Measurements from ENCODE around the gene NUDT10. TPM values are rescaled to one million over a fixed set of nuclear protein-coding genes. Genes with fewer than 3 reads are reported as not detected.
A peak's percentile ranks its signal among the peaks of the same experiment; 100 is the strongest.
"Not testable (repeated sequence)": the region's sequence is repeated elsewhere in the genome, so short reads cannot be mapped to it uniquely, and the experiment has no call there.

The NUDT10 gene
- total RNA-seq, result 0.20 TPM

GRCh38 chrX:51332188-51332942, at the start of gene NUDT10:
TSS of gene NUDT10 (plus strand) at chrX:51332822. CDS start at chrX:51332966, 144 bp downstream.
- ATAC-seq, result peak; percentile 50

DNA sequence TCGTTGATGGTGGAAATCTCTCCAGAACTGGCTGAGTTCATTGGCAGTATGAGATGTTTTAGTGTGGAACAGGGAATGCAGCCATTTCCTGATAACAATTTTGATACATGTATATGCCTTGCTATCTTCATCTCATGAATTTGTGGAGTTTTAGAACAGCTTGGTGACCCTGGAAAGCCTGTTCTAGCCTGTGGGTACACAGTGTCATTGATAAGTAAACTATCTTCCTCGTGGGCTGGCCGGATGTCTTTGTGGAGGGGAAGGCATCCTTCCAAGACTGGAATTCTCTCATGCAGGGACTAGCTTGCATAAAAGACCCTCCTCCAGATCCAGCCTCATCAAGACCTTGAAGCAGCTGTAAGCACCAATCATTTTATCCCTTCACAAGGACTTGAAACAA, 40.2 kb upstream of the NUDT10 start:
- no peak for DNase-seq (ENCODE audit: low spot score)
- no peak for ATAC-seq

More at GRCh38 chrX:51332188-51332942, at the start of gene NUDT10:
- no peak for DNase-seq (ENCODE audit: low spot score)

DNA sequence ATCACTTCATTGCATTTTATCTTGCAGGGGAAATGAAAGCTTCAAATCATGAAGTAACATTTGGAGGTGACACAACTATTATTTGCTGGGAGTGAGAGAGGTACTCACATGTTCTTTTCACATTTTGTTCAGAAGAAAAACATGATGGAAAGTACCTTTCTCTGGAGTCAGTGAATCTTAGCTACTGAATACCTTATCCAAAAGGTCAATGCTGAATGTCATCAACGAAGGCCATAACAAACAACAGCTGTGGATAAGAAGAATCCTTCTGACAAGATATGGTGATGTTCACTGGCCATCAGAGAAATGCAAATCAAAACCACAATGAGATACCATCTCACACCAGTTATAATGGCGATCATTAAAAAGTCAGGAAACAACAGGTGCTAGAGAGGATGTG, 36.5 kb upstream of the NUDT10 start:
- no peak for ATAC-seq
- no peak for DNase-seq (ENCODE audit: low spot score)

DNA sequence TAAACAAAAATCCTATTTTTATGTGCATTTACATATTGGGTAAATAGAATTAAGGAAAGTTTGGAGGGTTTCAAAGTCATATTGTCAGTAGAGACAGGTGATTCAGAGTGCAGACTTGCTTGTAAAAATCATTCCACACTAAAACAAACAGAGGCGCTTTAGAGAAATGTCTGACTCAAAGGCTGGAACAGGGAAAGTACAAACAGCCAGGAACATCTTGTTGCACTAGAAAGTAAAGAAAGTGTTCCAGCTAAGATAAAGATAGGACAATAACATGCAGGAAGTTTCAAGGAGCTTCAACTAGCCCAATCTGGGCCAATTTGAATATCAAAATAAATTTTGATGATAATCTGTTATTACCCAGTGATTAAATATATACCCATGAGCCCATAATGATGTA, 16.4 kb upstream of the NUDT10 start:
- ATAC-seq, result no peak
- DNase-seq (ENCODE audit: low spot score), result no peak

DNA sequence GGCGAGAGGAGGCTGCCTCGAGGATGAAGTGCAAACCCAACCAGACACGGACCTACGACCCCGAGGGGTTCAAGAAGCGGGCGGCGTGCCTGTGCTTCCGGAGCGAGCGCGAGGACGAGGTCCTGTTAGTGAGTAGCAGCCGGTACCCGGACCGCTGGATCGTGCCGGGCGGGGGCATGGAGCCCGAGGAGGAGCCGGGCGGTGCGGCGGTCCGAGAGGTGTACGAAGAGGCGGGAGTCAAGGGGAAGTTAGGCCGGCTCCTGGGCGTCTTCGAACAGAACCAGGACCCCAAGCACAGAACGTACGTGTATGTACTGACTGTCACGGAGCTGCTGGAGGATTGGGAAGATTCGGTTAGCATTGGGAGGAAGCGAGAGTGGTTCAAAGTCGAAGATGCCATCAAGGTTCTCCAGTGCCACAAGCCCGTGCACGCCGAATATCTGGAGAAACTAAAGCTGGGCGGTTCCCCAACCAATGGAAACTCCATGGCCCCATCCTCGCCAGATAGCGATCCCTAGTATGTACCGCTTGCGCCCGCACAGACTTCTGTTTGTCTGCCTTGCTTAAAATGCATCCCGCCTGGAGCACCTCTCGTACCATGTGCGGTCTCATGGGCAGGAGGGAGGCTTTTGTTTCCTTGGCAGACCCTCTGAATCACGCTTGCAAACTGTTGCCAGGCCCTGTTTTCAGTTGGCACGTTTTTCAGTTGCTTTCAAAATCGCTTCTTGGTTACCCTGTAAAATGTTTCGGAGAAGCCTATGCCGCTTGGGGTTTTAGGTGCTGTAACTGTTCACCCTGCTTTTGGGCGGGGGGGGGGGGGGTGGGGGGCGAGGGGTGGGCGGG, 542 bp downstream of the NUDT10 start:
- not testable (repeated sequence) for ATAC-seq; DNase-seq (ENCODE audit: low spot score)

- ATAC-seq (no peak), DNase-seq (ENCODE audit: low spot score) (no peak)
Observed at GRCh38 chrX:51334276-51334675, 1.7 kb downstream of the NUDT10 start.

DNA sequence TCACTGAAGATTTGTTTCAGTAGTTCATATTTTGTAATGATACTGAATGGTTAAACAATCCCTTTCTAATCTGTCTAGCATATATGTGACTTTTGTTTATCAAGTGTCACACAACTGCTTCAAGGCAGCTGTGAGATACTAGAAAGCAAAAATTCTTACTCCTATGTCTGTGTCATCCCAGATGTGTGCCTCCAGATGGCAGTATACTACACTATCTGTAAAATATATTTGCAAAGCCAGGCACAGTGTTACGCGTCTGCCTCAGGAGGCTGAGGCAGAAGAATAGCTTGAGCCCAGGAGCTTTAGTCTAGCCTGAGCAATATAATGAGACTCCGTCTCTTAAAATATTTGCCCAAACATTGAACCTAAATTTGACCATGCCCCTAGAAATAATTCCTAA, 4.0 kb downstream of the NUDT10 start:
- ATAC-seq (peak; percentile 88), DNase-seq (ENCODE audit: low spot score) (no peak)

DNA sequence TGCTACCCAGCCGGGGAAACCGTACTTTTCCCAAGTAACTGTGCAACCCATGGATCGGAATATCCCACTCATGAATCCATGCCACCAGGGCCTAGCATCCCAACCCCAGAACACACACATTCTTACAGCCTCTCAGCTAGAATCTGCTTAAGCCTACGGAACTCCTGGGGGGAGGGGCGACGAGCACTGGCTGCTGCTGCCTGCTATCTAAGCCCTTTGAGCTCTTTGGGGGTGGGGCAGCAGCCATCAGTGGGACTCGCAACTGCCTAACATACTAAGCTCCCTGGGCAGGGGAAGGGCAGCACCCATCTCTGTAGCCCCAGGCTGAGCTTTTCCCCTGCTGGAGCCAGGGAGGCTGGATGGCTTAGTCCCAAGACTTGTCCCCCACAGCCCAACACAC, 28.6 kb downstream of the NUDT10 start:
- ATAC-seq (no peak), DNase-seq (ENCODE audit: low spot score) (no peak)

DNA sequence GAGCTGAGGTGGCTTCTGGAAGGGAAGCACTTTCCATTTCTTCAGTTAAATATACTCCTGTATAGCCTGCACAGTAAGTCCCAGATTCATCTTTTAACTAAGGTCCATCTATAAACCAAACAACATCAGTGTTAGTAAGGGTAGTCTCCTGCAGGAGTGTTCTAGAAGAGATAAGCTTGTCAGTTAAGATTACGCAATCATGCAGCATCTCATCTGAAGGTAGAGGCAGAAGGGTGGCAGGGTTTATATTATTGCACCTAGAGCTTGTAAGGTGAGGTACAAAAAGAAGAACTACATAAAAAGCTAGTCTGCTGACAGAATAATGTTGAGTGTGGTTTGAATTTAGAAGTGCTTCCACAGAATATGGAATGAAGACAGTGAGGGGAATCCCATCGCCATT, 44.0 kb downstream of the NUDT10 start:
- no peak for DNase-seq (ENCODE audit: low spot score)
- ATAC-seq, result no peak

Other genes with a start within 250 kb of the NUDT10 start
- 0.08 TPM for gene NUDT11, start 163.8 kb downstream of the NUDT10 start, total RNA-seq

Measured in left lobe of liver (tissue), 2 donors.